ENCODE results near the gene WDR70.

Gene WDR70

GRCh38 chr5:37662789-37663485 is 283.8 kb downstream of the WDR70 start:
- Histone ChIP-seq H3K79me2 (ENCODE audit: insufficient read depth, low read length) (no peaks in the 10 kb centered on the region), H3K4me2 (ENCODE audit: low read depth, low read length, poor library complexity, severe bottlenecking) (no peak overlapping the region), H2AFZ (ENCODE audit: low read length) (no peak overlapping the region), H3K27me3 (ENCODE audit: insufficient read depth, low read length, poor library complexity, severe bottlenecking) (no peaks in the 10 kb centered on the region), H3K9me3 (ENCODE audit: insufficient read depth, low read depth, low read length) (no peaks in the 10 kb centered on the region), H3K9ac (ENCODE audit: low read depth, low read length, poor library complexity, severe bottlenecking) (no peak overlapping the region), H3F3A (ENCODE audit: low read depth) (no peaks in the 10 kb centered on the region), H3K9me2 (replicated peaks; ENCODE audit: low read depth, low read length) (no peaks in the 10 kb centered on the region), H3K4me1 (ENCODE audit: insufficient read depth, low read length, poor library complexity, severe bottlenecking) (no peaks in the 10 kb centered on the region), H3K4me3 (ENCODE audit: low read length, poor library complexity, severe bottlenecking) (no peak overlapping the region), H3K36me3 (ENCODE audit: insufficient read depth, low read length) (no peaks in the 10 kb centered on the region), H4K20me1 (ENCODE audit: insufficient read depth, low read length, poor library complexity, severe bottlenecking) (no peaks in the 10 kb centered on the region)
- TF ChIP-seq EZH2phosphoT487 (IDR thresholded peaks at IDR 0.05; ENCODE audit: borderline replicate concordance): no peak
- no peak for TF ChIP-seq CTCF (conservative IDR thresholded peaks at IDR 0.05; ENCODE audit: low read length)

GRCh38 chr5:37663538-37663937 is 284.4 kb downstream of the WDR70 start:
- H2AFZ ChIP-seq (ENCODE audit: low read length): no peak overlapping the region
- no peaks in the 10 kb centered on the region for H3K9me2 ChIP-seq (replicated peaks; ENCODE audit: low read depth, low read length)
- H3K4me1 ChIP-seq (ENCODE audit: insufficient read depth, low read length, poor library complexity, severe bottlenecking): no peaks in the 10 kb centered on the region
- TF ChIP-seq CTCF (conservative IDR thresholded peaks at IDR 0.05; ENCODE audit: low read length) (no peak), EZH2phosphoT487 (IDR thresholded peaks at IDR 0.05; ENCODE audit: borderline replicate concordance) (no peak)
- no peaks in the 10 kb centered on the region for H4K20me1 ChIP-seq (ENCODE audit: insufficient read depth, low read length, poor library complexity, severe bottlenecking)
- no peak overlapping the region for H3K4me3 ChIP-seq (ENCODE audit: low read length, poor library complexity, severe bottlenecking)
- no peaks in the 10 kb centered on the region for H3K27me3 ChIP-seq (ENCODE audit: insufficient read depth, low read length, poor library complexity, severe bottlenecking)
- H3K79me2 ChIP-seq (ENCODE audit: insufficient read depth, low read length): no peaks in the 10 kb centered on the region
- no peak overlapping the region for H3K4me2 ChIP-seq (ENCODE audit: low read depth, low read length, poor library complexity, severe bottlenecking)
- no peaks in the 10 kb centered on the region for H3K9me3 ChIP-seq (ENCODE audit: insufficient read depth, low read depth, low read length)
- H3K36me3 ChIP-seq (ENCODE audit: insufficient read depth, low read length): no peaks in the 10 kb centered on the region
- no peak overlapping the region for H3K9ac ChIP-seq (ENCODE audit: low read depth, low read length, poor library complexity, severe bottlenecking)
- no peaks in the 10 kb centered on the region for H3F3A ChIP-seq (ENCODE audit: low read depth)

- Histone ChIP-seq H3K4me2 (ENCODE audit: low read depth, low read length, poor library complexity, severe bottlenecking) (no peak overlapping the region), H3K4me3 (ENCODE audit: low read length, poor library complexity, severe bottlenecking) (no peak overlapping the region), H3F3A (ENCODE audit: low read depth) (no peaks in the 10 kb centered on the region), H3K36me3 (ENCODE audit: insufficient read depth, low read length) (no peaks in the 10 kb centered on the region), H3K9ac (ENCODE audit: low read depth, low read length, poor library complexity, severe bottlenecking) (no peak overlapping the region), H3K27me3 (ENCODE audit: insufficient read depth, low read length, poor library complexity, severe bottlenecking) (no peaks in the 10 kb centered on the region), H2AFZ (ENCODE audit: low read length) (no peak overlapping the region), H4K20me1 (ENCODE audit: insufficient read depth, low read length, poor library complexity, severe bottlenecking) (no peaks in the 10 kb centered on the region), H3K9me2 (replicated peaks; ENCODE audit: low read depth, low read length) (no peaks in the 10 kb centered on the region), H3K79me2 (ENCODE audit: insufficient read depth, low read length) (no peaks in the 10 kb centered on the region), H3K9me3 (ENCODE audit: insufficient read depth, low read depth, low read length) (no peaks in the 10 kb centered on the region), H3K4me1 (ENCODE audit: insufficient read depth, low read length, poor library complexity, severe bottlenecking) (no peaks in the 10 kb centered on the region)
- no peak for TF ChIP-seq EZH2phosphoT487 (IDR thresholded peaks at IDR 0.05; ENCODE audit: borderline replicate concordance)
- no peak for TF ChIP-seq CTCF (conservative IDR thresholded peaks at IDR 0.05; ENCODE audit: low read length)
Observed at GRCh38 chr5:37664551-37664950, 285.4 kb downstream of the WDR70 start.

Measured in Loucy (cell line).